ENCODE measurements around the gene RELT. TPM values are rescaled to one million over a fixed set of nuclear protein-coding genes. Genes with fewer than 3 reads are reported as not detected.

RELT gene
- total RNA-seq, 1 experiment from 2014 or later, result 10.2 TPM

GRCh38 chr11:73404506-73405145 is 28.4 kb downstream of the RELT start:
- H3K14ac ChIP-seq (ENCODE audit: insufficient read depth, low read length), result no peak overlapping the region
- no peak overlapping the region for H3K27ac ChIP-seq (ENCODE audit: insufficient read length, low read depth, low read length)
- H3K79me1 ChIP-seq (ENCODE audit: insufficient read depth, low read depth, low read length, poor library complexity, severe bottlenecking), result no peaks in the 10 kb centered on the region
- no peak overlapping the region for H3K4ac ChIP-seq (ENCODE audit: low read depth, low read length)
- no peak overlapping the region for H3K9ac ChIP-seq (ENCODE audit: extremely low read depth, insufficient read length, low read length)
- DNase-seq, result no peak
- H3K27ac Mint-ChIP-seq, result peak overlapping the region in 1 of 3 experiments; percentile 40; a peak in 1 of 7 replicates
- H3K23ac ChIP-seq (ENCODE audit: insufficient read length, low read depth, low read length), result no peak overlapping the region
- H3K79me2 ChIP-seq (ENCODE audit: insufficient read depth, low read length), result no peaks in the 10 kb centered on the region
- H4K91ac ChIP-seq (ENCODE audit: insufficient read length, low read depth, low read length), result no peak overlapping the region
- H2BK12ac ChIP-seq (ENCODE audit: insufficient read length, low read depth, low read length), result no peak overlapping the region
- TF ChIP-seq CTCF (conservative IDR thresholded peaks at IDR 0.05), result no peak
- no peak overlapping the region for H4K8ac ChIP-seq (replicated peaks; ENCODE audit: insufficient read length, low read depth, low read length)
- H2BK20ac ChIP-seq (ENCODE audit: low read depth, low read length, poor library complexity, severe bottlenecking), result no peak overlapping the region
- H2AK5ac ChIP-seq (ENCODE audit: insufficient read length, low read length), result no peak overlapping the region
- no peak overlapping the region for H4K5ac ChIP-seq (ENCODE audit: insufficient read length, low read depth, low read length)
- H3K18ac ChIP-seq (ENCODE audit: insufficient read length, low read depth, low read length), result no peak overlapping the region
- H3K4me3 Mint-ChIP-seq, result no peak overlapping the region
- H3T11ph ChIP-seq (ENCODE audit: low read length), result no peak overlapping the region
- H3K23me2 ChIP-seq (ENCODE audit: insufficient read length, low read depth, low read length, poor library complexity, severe bottlenecking), result no peaks in the 10 kb centered on the region
- no peak overlapping the region for H3K56ac ChIP-seq (ENCODE audit: insufficient read length, low read depth, low read length)
- H3K36me3 Mint-ChIP-seq (ENCODE audit: insufficient read depth in 1 of 3, low read depth in 3 of 3), result peaks cover 11 to 34% (median 29%) of the 10 kb centered on the region in 3 experiments; a peak in 6 of 7 replicates
- WGBS (ENCODE audit: extremely low coverage, insufficient read length, low lambda C conversion rate), result no CpG with 5 or more reads among the region's 5 CpGs
- no peaks in the 10 kb centered on the region for H4K20me1 ChIP-seq (ENCODE audit: control insufficient read depth, insufficient read depth, insufficient read length)
- H3K4me2 ChIP-seq (ENCODE audit: insufficient read depth, insufficient read length, low read length), result no peak overlapping the region
- H3K9me3 ChIP-seq (ENCODE audit: control insufficient read depth, low read depth, low read length), result no peaks in the 10 kb centered on the region
- no peak overlapping the region for H2AFZ ChIP-seq (ENCODE audit: low read length)
- no peaks in the 10 kb centered on the region for H3K27me3 Mint-ChIP-seq (ENCODE audit: low read depth)
- no peak overlapping the region for H2BK15ac ChIP-seq (ENCODE audit: low read depth, low read length)
- H3K9me3 Mint-ChIP-seq, result no peaks in the 10 kb centered on the region
- H3K4me1 ChIP-seq (ENCODE audit: insufficient read depth, low read length), result no peaks in the 10 kb centered on the region
- H3K4me1 Mint-ChIP-seq, result peaks cover 15 to 22% of the 10 kb centered on the region in 2 experiments
- no peaks in the 10 kb centered on the region for H3K27me3 ChIP-seq (ENCODE audit: insufficient read depth, low read length)
- no peak overlapping the region for H2BK5ac ChIP-seq (ENCODE audit: insufficient read length, low read length)
- H2BK120ac ChIP-seq (ENCODE audit: low read depth, low read length, poor library complexity, severe bottlenecking), result no peak overlapping the region

Data from H9 (cell line).